Aorta (tissue), 5 donors: Measurements from ENCODE around the gene PDE4C. TPM values are rescaled to one million over a fixed set of nuclear protein-coding genes. Genes with fewer than 3 reads are reported as not detected.

Experiments used
- ATAC-seq: fragments of 200-7000 bp; cut with Tn5 transposase; one replicate; pipeline ENCODE4 v1.9.1; 2022; ENCODE audit warnings: moderate library complexity; ENCODE audit not compliant: low FRiP score
- DNase-seq, 2 donors: peaks; one replicate each; pipeline ENCODE4 v3.0.0-alpha.2; 2020
- H3K27ac ChIP-seq, 2 donors: one replicate each; pipeline ENCODE4 v1.5.1; 2013; ENCODE audit warnings: low read length in 2 of 2, mild to moderate bottlenecking in 2 of 2, moderate library complexity in 2 of 2, control low read depth in 1 of 2, inconsistent platforms in 1 of 2, low read depth in 1 of 2
- H3K27me3 ChIP-seq, 2 donors: one replicate each; pipeline ENCODE4 v1.6.1; 2013; ENCODE audit warnings: control low read depth in 1 of 2, low read length in 1 of 2, mild to moderate bottlenecking in 1 of 2, moderate library complexity in 1 of 2; ENCODE audit not compliant: insufficient read depth in 2 of 2, control insufficient read depth in 1 of 2
- H3K36me3 ChIP-seq, 2 donors: one replicate each; pipeline ENCODE4 v1.6.1; 2013; ENCODE audit warnings: control low read depth in 1 of 2, low read length in 1 of 2, mild to moderate bottlenecking in 1 of 2; ENCODE audit not compliant: insufficient read depth in 2 of 2, control insufficient read depth in 1 of 2
- H3K4me1 ChIP-seq, 2 donors: one replicate each; pipeline ENCODE4 v1.6.1; 2013; ENCODE audit warnings: low read length in 2 of 2, control low read depth in 1 of 2, mild to moderate bottlenecking in 1 of 2, moderate library complexity in 1 of 2; ENCODE audit not compliant: insufficient read depth in 2 of 2, control insufficient read depth in 1 of 2
- H3K4me3 ChIP-seq, 2 donors: one replicate each; pipeline ENCODE4 v1.5.1; 2013; ENCODE audit warnings: low read length in 2 of 2, control low read depth in 1 of 2, mild to moderate bottlenecking in 1 of 2
- H3K9me3 ChIP-seq: one replicate; pipeline ENCODE4 v1.6.1; 2013; ENCODE audit warnings: mild to moderate bottlenecking, low read length; ENCODE audit not compliant: control insufficient read depth
- WGBS, 2 donors: extraction: QIAGEN DNeasy Blood & Tissue Kit; methylation state at CpG; one replicate each; pipeline ENCODE4 v1.1.7; 2013; 5-methylcytosine and 5-hydroxymethylcytosine counted together
- intact Hi-C, 2 donors: fragments of 100-400 bp; cut with DNase I; formaldehyde crosslinking; loops; one replicate each; pipeline versions ENCODE4 v1.14.2 to v1.15.0; 2022
- polyA plus RNA-seq, 2 donors: library from polyadenylated mRNA; stranded (reverse); fragments of 200-250 nt; gene quantifications; one replicate each; pipeline ENCODE4 v1.2.3, GENCODE V29; 2013
- total RNA-seq, 2 donors: library from RNA; stranded (reverse); fragmentation: NEBNext Ultra II Directional; extraction: Animal tissue kit (Norgen Biotek cat#: 25700); gene quantifications; one replicate each; pipeline ENCODE4 v1.2.1, GENCODE V29; 2021
- donor health status: healthy with polysubstance abuse.
- donor health status: Bipolar disorder and iron deficiency.
- donor health status: DM: no; HTN: no; CAD: no.
- donor health status: DM: no; HTN: no; CAD: no.
- donor health status: DM: yes; HTN: yes; CAD: no.

Gene PDE4C
- total and polyA plus RNA-seq, 4 donors = 0.03 to 2.3 (median 0.96) TPM

GRCh38 chr19:18202397-18202777 lies 23.9 kb downstream of the PDE4C start:
- DNase-seq (no peak), ATAC-seq (no peak)
- no peak overlapping the region for H3K4me3 ChIP-seq
- H3K4me1 ChIP-seq = peaks cover 0 to 3% of the 10 kb centered on the region in 2 donors
- no peak overlapping the region for H3K27ac ChIP-seq
- 87% methylated on average over 24 of the region's 24 CpGs for whole genome bisulfite sequencing, 2 donors
- intact Hi-C loops = loop anchor here in 1 of 2 donors (10.0 kb wide), 1 partner anchor 212 kb away; the partner anchor contains the start of gene SSBP4
- no peaks in the 10 kb centered on the region for H3K36me3 ChIP-seq
- H3K9me3 ChIP-seq = no peaks in the 10 kb centered on the region
- no peaks in the 10 kb centered on the region for H3K27me3 ChIP-seq

GRCh38 chr19:18198374-18198773 lies 27.9 kb downstream of the PDE4C start:
- WGBS, 2 donors = 91 to 92% methylated on average over 6 of the region's 6 CpGs
- intact Hi-C loops = no loop called here
- H3K27ac ChIP-seq = no peak overlapping the region

GRCh38 chr19:18197941-18198340 lies 28.3 kb downstream of the PDE4C start:
- no peaks in the 10 kb centered on the region for H3K9me3 ChIP-seq
- H3K4me1 ChIP-seq = no peaks in the 10 kb centered on the region
- no peak for DNase-seq
- H3K27me3 ChIP-seq = no peaks in the 10 kb centered on the region
- intact Hi-C loops = no loop called here
- no peak overlapping the region for H3K4me3 ChIP-seq
- 77 to 79% methylated on average over 6 of the region's 6 CpGs for WGBS, 2 donors
- no peaks in the 10 kb centered on the region for H3K36me3 ChIP-seq
- no peak for ATAC-seq
- no peak overlapping the region for H3K27ac ChIP-seq

More at GRCh38 chr19:18198374-18198773, 27.9 kb downstream of the PDE4C start:
- Histone ChIP-seq H3K27me3 (no peaks in the 10 kb centered on the region), H3K4me1 (no peaks in the 10 kb centered on the region), H3K9me3 (no peaks in the 10 kb centered on the region), H3K36me3 (no peaks in the 10 kb centered on the region), H3K4me3 (no peak overlapping the region)
- DNase-seq = no peak
- ATAC-seq = no peak

GRCh38 chr19:18197306-18197705 lies 28.9 kb downstream of the PDE4C start:
- Histone ChIP-seq H3K36me3 (no peaks in the 10 kb centered on the region), H3K4me1 (no peaks in the 10 kb centered on the region), H3K9me3 (no peaks in the 10 kb centered on the region), H3K4me3 (no peak overlapping the region), H3K27ac (no peak overlapping the region), H3K27me3 (no peaks in the 10 kb centered on the region)
- 89% methylated on average over 18 of the region's 18 CpGs for WGBS, 2 donors
- DNase-seq (no peak), ATAC-seq (no peak)
- intact Hi-C loops = no loop called here

- intact Hi-C loops = no loop called here
- no peaks in the 10 kb centered on the region for H3K36me3 ChIP-seq
- ATAC-seq (no peak), DNase-seq (no peak)
- WGBS, 2 donors = 81 to 82% methylated on average over 7 of the region's 7 CpGs
- no peak overlapping the region for H3K4me3 ChIP-seq
- H3K9me3 ChIP-seq = no peaks in the 10 kb centered on the region
- no peaks in the 10 kb centered on the region for H3K4me1 ChIP-seq
- H3K27me3 ChIP-seq = no peaks in the 10 kb centered on the region
- no peak overlapping the region for H3K27ac ChIP-seq
These were observed 29.8 kb downstream of the PDE4C start for GRCh38 chr19:18196511-18196845.

GRCh38 chr19:18194554-18195238 lies 31.5 kb downstream of the PDE4C start:
- WGBS, 2 donors = 37 to 38% methylated on average over 21 to 27 of the region's 27 CpGs
- intact Hi-C loops = loop anchor here (5.0 kb wide), 1 partner anchor 58 kb away; no protein-coding TSS in a partner anchor

GRCh38 chr19:18194181-18194530 lies 32.1 kb downstream of the PDE4C start:
- Histone ChIP-seq H3K4me1 (no peaks in the 10 kb centered on the region), H3K36me3 (no peaks in the 10 kb centered on the region), H3K9me3 (no peaks in the 10 kb centered on the region), H3K27me3 (no peaks in the 10 kb centered on the region), H3K27ac (no peak overlapping the region), H3K4me3 (no peak overlapping the region)
- no peak for DNase-seq
- intact Hi-C loops = loop anchor here (5.0 kb wide), 1 partner anchor 58 kb away; no protein-coding TSS in a partner anchor
- 51 to 53% methylated on average over 12 of the region's 12 CpGs for WGBS, 2 donors
- no peak for ATAC-seq

More at GRCh38 chr19:18194554-18195238, 31.5 kb downstream of the PDE4C start:
- Histone ChIP-seq H3K4me1 (no peaks in the 10 kb centered on the region), H3K9me3 (no peaks in the 10 kb centered on the region), H3K27ac (no peak overlapping the region), H3K36me3 (no peaks in the 10 kb centered on the region), H3K4me3 (no peak overlapping the region), H3K27me3 (no peaks in the 10 kb centered on the region)
- peak; percentile 61 to 84 for DNase-seq
- ATAC-seq = no peak

GRCh38 chr19:18193388-18194180 lies 32.7 kb downstream of the PDE4C start:
- ATAC-seq (no peak), DNase-seq (no peak)
- intact Hi-C loops = loop anchor here (1.0 to 5.0 kb wide), 3 partner anchors 11 to 129 kb away; partner anchors contain the start of genes LSM4 (in 1 of the 2) and RAB3A (in 1 of the 2)
- Histone ChIP-seq H3K27me3 (no peaks in the 10 kb centered on the region), H3K9me3 (no peaks in the 10 kb centered on the region), H3K27ac (peak overlapping the region in 1 of 2 donors; percentile 71), H3K4me1 (no peaks in the 10 kb centered on the region), H3K36me3 (no peaks in the 10 kb centered on the region), H3K4me3 (peak overlapping the region; percentile 14 to 59)
- WGBS, 2 donors = 3 to 4% methylated on average over 46 of the region's 46 CpGs
